K562 (cell line): ENCODE data around the gene ZNF547. TPM values are rescaled to one million over a fixed set of nuclear protein-coding genes. Genes with fewer than 3 reads are reported as not detected.

Source experiments
- ATF1 ChIP-seq, 2 experiments: fragments of 450-650 bp in 1 of 2; IDR thresholded peaks; 2 replicates each; pipeline ENCODE4 v1.6.1; 2016; ENCODE audit warnings: missing compliant biosample characterization in 1 of 2, missing genetic modification characterization in 1 of 2
- ATF3 ChIP-seq, 2 experiments: fragments of 450-650 bp in 1 of 2; sonication (generic) in 1 of 2; formaldehyde crosslinking in 1 of 2; IDR thresholded peaks in 1 of 2; conservative IDR thresholded peaks in 1 of 2; 2 replicates each; pipeline versions ENCODE4 v1.6.1 to v1.8.1; 2016 to 2023; ENCODE audit warnings: mild to moderate bottlenecking in 2 of 2, moderate library complexity in 2 of 2, inconsistent platforms in 1 of 2, missing genetic modification reagents in 1 of 2
- CCAR2 ChIP-seq: fragments of 200-400 bp; formaldehyde crosslinking; IDR thresholded peaks from 2 replicates; pipeline ENCODE4 v1.6.1; 2017; ENCODE audit warnings: mild to moderate bottlenecking, low read depth, low read length
- CXXC5 ChIP-seq: fragments of 250-450 bp; sonication (Bioruptor Pico); IDR thresholded peaks from 2 replicates; pipeline ENCODE4 v1.8.0; 2022; ENCODE audit warnings: inconsistent platforms, mild to moderate bottlenecking, moderate library complexity
- EHMT2 ChIP-seq: fragments of 450-650 bp; IDR thresholded peaks from 2 replicates; pipeline ENCODE4 v1.6.1; 2018; ENCODE audit warnings: antibody characterized with exemption
- ERF ChIP-seq: fragments of 450-650 bp; formaldehyde crosslinking; IDR thresholded peaks from 2 replicates; pipeline ENCODE4 v1.4.0; 2020; ENCODE audit warnings: mild to moderate bottlenecking, mixed read lengths
- ETV5 ChIP-seq: sonication (generic); formaldehyde crosslinking; IDR thresholded peaks from 2 replicates; pipeline ENCODE4 v1.4.0; 2020; ENCODE audit warnings: low read depth, mild to moderate bottlenecking, missing genetic modification reagents
- JUN ChIP-seq, 2 experiments: sonication (generic) in 1 of 2; formaldehyde crosslinking in 1 of 2; IDR thresholded peaks; 2 replicates each; pipeline versions ENCODE4 v1.6.1 to v1.8.0; 2012 to 2022; ENCODE audit warnings: borderline replicate concordance in 2 of 2, mild to moderate bottlenecking in 2 of 2, improper control_type of control experiment in 1 of 2, low read depth in 1 of 2, low read length in 1 of 2, missing genetic modification reagents in 1 of 2
- MEIS2 ChIP-seq: fragments of 450-650 bp; IDR thresholded peaks from 2 replicates; pipeline ENCODE4 v1.6.1; 2014; ENCODE audit warnings: mild to moderate bottlenecking; ENCODE audit not compliant: partially characterized antibody
- MITF ChIP-seq: IDR thresholded peaks from 2 replicates; pipeline ENCODE4 v1.6.1; 2014; ENCODE audit warnings: antibody characterized with exemption
- RBBP5 ChIP-seq: fragments of 200-600 bp; sonication (generic); IDR thresholded peaks from 2 replicates; pipeline ENCODE4 v1.6.1; 2012; ENCODE audit warnings: borderline replicate concordance, mild to moderate bottlenecking, low read length, control low read depth, inconsistent platforms; ENCODE audit not compliant: insufficient read depth, poor library complexity, severe bottlenecking
- RBM14 ChIP-seq: fragments of 200-400 bp; formaldehyde crosslinking; IDR thresholded peaks from 2 replicates; pipeline ENCODE4 v1.6.1; 2018; ENCODE audit warnings: low read depth, mild to moderate bottlenecking, low read length, moderate library complexity, borderline replicate concordance; ENCODE audit not compliant: insufficient read depth
- SRSF1 ChIP-seq: fragments of 200-400 bp; formaldehyde crosslinking; IDR thresholded peaks from 2 replicates; pipeline ENCODE4 v1.6.1; 2017; ENCODE audit warnings: mild to moderate bottlenecking, low read depth, low read length, moderate library complexity
- TAF1 ChIP-seq: IDR thresholded peaks from 2 replicates; pipeline ENCODE4 v1.6.1; 2011; ENCODE audit warnings: mild to moderate bottlenecking, low read length, moderate library complexity; ENCODE audit not compliant: insufficient read depth, control insufficient read depth, severe bottlenecking; ENCODE audit errors: extremely low read depth
- ZNF143 ChIP-seq: sonication (generic); formaldehyde crosslinking; IDR thresholded peaks from 2 replicates; pipeline ENCODE4 v1.9.0; 2022; ENCODE audit warnings: mild to moderate bottlenecking, missing genetic modification reagents
- ZNF263 ChIP-seq: sonication (generic); formaldehyde crosslinking; IDR thresholded peaks from 2 replicates; pipeline ENCODE4 v1.8.0; 2022; ENCODE audit warnings: mild to moderate bottlenecking, missing genetic modification reagents, borderline replicate concordance
- polyA plus RNA-seq, 8 experiments: library from polyadenylated mRNA; depleted of rRNA in 4 of 8; stranded (reverse) in 5 of 8; unstranded in 3 of 8; fragments of >200 nt; fragmentation: Nextera tagmentation in 2 of 8; fragmentation: Illumina TruSeq in 1 of 8; extraction: Ambion mirVana in 2 of 8; extraction: Trizol in 1 of 8; gene quantifications; 2 replicates each; pipeline versions ENCODE4 v1.2.1 to v1.2.3, GENCODE V29; 2011 to 2014; ENCODE audit warnings: inconsistent platforms in 1 of 8, missing spikeins in 1 of 8
- total RNA-seq, 7 experiments: library from RNA; depleted of rRNA in 6 of 7; stranded (reverse); fragments of >200 nt in 6 of 7; fragmentation: Illumina TruSeq in 2 of 7; extraction: Trizol in 2 of 7; gene quantifications; 2 replicates each; pipeline versions ENCODE4 v1.2.1 to v1.2.3, GENCODE V29; 2011 to 2021; ENCODE audit warnings: low replicate concordance in 1 of 7
- TF ChIP-seq, protein P1 (sequence below): sonication (generic); formaldehyde crosslinking; IDR thresholded peaks from 2 replicates; pipeline ENCODE4 v1.8.1; 2023; ENCODE audit warnings: mild to moderate bottlenecking, missing genetic modification reagents
- TF ChIP-seq, protein P2 (sequence below): sonication (generic); formaldehyde crosslinking; IDR thresholded peaks from 2 replicates; pipeline ENCODE4 v1.4.0; 2020; ENCODE audit warnings: mild to moderate bottlenecking, missing genetic modification reagents

Gene ZNF547
- total and polyA plus RNA-seq, 9 of the 15 experiments (the other 6 are each of a cell fraction or from before 2014, with no cell fraction given) = 0.03 to 0.96 (median 0.30) TPM

GRCh38 chr19:57389730-57390598 lies 26.6 kb downstream of the ZNF547 start, which contains the start of gene ZNF548 (continued):
- TF ChIP-seq RBBP5 = peak; percentile 64
- peak; percentile 69 for TF ChIP-seq ATF1 (CRISPR knock-in tag; IDR thresholded peaks at IDR 0.05)
- peak; percentile 98 for TF ChIP-seq ATF1 (tag; IDR thresholded peaks at IDR 0.05)
- peak; percentile 54 for TF ChIP-seq JUN (IDR thresholded peaks at IDR 0.05; ENCODE audit: borderline replicate concordance, low read depth, low read length)
- no peak for TF ChIP-seq JUN (CRISPR knock-in tag; IDR thresholded peaks at IDR 0.05; ENCODE audit: borderline replicate concordance)
- peak; percentile 96 for TF ChIP-seq SRSF1
- TF ChIP-seq MITF = no peak
- no peak; the same call in 1 of the 2 replicates for TF ChIP-seq ERF
- TF ChIP-seq CCAR2 = no peak
- TF ChIP-seq, protein P1, sequence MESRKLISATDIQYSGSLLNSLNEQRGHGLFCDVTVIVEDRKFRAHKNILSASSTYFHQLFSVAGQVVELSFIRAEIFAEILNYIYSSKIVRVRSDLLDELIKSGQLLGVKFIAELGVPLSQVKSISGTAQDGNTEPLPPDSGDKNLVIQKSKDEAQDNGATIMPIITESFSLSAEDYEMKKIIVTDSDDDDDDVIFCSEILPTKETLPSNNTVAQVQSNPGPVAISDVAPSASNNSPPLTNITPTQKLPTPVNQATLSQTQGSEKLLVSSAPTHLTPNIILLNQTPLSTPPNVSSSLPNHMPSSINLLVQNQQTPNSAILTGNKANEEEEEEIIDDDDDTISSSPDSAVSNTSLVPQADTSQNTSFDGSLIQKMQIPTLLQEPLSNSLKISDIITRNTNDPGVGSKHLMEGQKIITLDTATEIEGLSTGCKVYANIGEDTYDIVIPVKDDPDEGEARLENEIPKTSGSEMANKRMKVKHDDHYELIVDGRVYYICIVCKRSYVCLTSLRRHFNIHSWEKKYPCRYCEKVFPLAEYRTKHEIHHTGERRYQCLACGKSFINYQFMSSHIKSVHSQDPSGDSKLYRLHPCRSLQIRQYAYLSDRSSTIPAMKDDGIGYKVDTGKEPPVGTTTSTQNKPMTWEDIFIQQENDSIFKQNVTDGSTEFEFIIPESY (CRISPR knock-in tag) = peak; percentile 19; the same call in 1 of the 2 replicates
- TF ChIP-seq EHMT2 = 0 out of 2 replicates have a peak, but pooled peaks have one; percentile 28
- no peak for TF ChIP-seq ZNF263 (CRISPR knock-in tag)
- TF ChIP-seq RBM14 = no peak
- TF ChIP-seq, protein P2, sequence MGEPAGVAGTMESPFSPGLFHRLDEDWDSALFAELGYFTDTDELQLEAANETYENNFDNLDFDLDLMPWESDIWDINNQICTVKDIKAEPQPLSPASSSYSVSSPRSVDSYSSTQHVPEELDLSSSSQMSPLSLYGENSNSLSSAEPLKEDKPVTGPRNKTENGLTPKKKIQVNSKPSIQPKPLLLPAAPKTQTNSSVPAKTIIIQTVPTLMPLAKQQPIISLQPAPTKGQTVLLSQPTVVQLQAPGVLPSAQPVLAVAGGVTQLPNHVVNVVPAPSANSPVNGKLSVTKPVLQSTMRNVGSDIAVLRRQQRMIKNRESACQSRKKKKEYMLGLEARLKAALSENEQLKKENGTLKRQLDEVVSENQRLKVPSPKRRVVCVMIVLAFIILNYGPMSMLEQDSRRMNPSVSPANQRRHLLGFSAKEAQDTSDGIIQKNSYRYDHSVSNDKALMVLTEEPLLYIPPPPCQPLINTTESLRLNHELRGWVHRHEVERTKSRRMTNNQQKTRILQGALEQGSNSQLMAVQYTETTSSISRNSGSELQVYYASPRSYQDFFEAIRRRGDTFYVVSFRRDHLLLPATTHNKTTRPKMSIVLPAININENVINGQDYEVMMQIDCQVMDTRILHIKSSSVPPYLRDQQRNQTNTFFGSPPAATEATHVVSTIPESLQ (CRISPR knock-in tag) = 0 out of 2 replicates have a peak, but pooled peaks have one; percentile 34
- peak; percentile 83 for TF ChIP-seq ZNF143 (CRISPR knock-in tag)
- TF ChIP-seq ATF3 (IDR thresholded peaks at IDR 0.05) = peak; percentile 95
- TF ChIP-seq ATF3 (CRISPR knock-in tag; conservative IDR thresholded peaks at IDR 0.05) = no peak
- TF ChIP-seq MEIS2 = peak; percentile 53
- peak; percentile 97 for TF ChIP-seq CXXC5 (CRISPR knock-in tag)
- 0 out of 2 replicates have a peak, but pooled peaks have one; percentile 74 for TF ChIP-seq ETV5 (CRISPR knock-in tag)
- TF ChIP-seq TAF1 = peak; percentile 44
